ENCODE measurements around the gene TMEM202. TPM values are rescaled to one million over a fixed set of nuclear protein-coding genes. Genes with fewer than 3 reads are reported as not detected.
"Not testable (repeated sequence)": the region's sequence is repeated elsewhere in the genome, so short reads cannot be mapped to it uniquely, and the experiment has no call there.

The TMEM202 gene
- total RNA-seq, 5 donors from 2014 or later (not counting 1 experiment from before 2014, with no cell fraction given): not detected

DNA sequence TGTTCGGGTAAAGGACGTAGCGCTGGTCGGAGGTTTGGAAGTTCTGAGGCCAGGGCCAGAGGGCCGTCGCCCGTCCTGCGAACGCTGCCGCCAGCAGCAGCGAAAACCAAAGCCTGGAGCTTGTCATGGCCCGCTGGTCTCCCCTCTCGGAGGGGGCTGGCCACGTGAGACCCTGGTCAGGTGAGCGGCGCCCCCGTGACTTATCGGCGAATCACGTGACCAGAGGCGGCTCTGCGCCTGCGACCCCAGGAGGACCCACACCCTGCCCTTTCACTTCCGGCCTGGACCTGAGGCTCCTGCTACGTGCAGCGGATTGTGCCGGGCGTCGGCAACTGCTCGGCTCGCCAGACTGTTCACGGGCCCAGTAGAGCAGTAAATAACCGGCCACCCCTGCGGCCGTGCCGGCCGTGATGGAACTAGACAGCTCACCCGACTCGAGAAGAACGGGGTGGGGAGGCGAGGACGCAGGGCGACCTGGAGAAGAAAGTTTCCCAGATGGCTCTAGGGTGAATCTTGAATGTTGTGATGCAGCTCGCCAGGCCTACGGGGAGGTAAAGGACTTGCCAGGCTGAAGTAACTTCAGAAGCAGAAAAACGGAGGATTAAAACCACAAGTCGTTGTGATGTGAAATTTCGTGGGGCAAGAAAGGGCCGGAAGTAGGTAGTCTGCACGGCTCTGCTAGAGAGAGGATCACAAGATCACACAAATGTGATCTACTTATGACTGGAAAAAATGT, 22.1 kb upstream of the TMEM202 start, which contains the start of gene HEXA:
HEXA (minus strand) TSS at position 169 of the 736 bp plus-strand sequence; CDS start at position 127, 42 bp downstream.
- Mint-ChIP-seq H3K9me3 (no peaks in the 10 kb centered on the region), H3K36me3 (peaks cover 8% of the 10 kb centered on the region)
- peak; percentile 84 to 85 (median 84) for ATAC-seq (replicated peaks in 1 of 4)

DNA sequence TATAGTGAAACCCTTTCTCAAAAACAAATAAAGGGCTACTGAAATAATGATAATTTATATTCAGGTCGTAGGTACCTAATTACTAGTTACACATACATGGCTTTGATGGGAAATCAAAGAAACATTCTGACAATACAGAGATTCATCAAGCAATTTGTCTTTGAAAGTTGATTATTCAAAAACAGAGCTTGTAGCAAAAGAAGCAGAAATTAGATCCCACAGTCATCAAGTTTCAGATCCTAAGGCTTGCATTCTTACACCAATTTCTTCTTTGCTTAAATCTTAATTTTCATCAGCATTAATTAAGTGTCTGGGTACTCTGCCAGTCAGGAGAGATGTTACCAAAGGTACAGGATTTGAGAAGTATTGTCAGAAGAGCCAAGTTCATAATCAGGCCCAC, 20.8 kb upstream of the TMEM202 start:
- H3K36me3 Mint-ChIP-seq: peaks cover 6% of the 10 kb centered on the region
- Histone ChIP-seq H3K27me3 (replicated peaks in 1 of 2; ENCODE audit: control insufficient read depth in 2 of 2, extremely low read depth in 1 of 2, insufficient read depth in 2 of 2, low read length in 1 of 2) (no peaks in the 10 kb centered on the region), H3K9me3 (no peaks in the 10 kb centered on the region), H3K4me3 (ENCODE audit: control insufficient read depth in 1 of 2, extremely low read depth in 1 of 2, low read length in 1 of 2) (no peak overlapping the region), H3K27ac (ENCODE audit: low read length) (peak overlapping the region; percentile 77), H3K4me1 (ENCODE audit: control insufficient read depth in 1 of 2, extremely low read depth in 1 of 2, insufficient read depth in 2 of 2, low read length in 2 of 2) (peaks cover 15 to 20% of the 10 kb centered on the region in 2 experiments), H3K36me3 (ENCODE audit: control insufficient read depth in 2 of 2, extremely low read depth in 1 of 2, insufficient read depth in 1 of 2, low read length in 1 of 2) (no peaks in the 10 kb centered on the region)
- H3K4me3 Mint-ChIP-seq: no peak overlapping the region
- peak overlapping the region; percentile 65 to 76 for H3K27ac Mint-ChIP-seq
- ATAC-seq (replicated peaks in 1 of 4) (no peak), DNase-seq (no peak)
- peaks cover 48 to 59% (median 56%) of the 10 kb centered on the region in 3 donors for H3K4me1 Mint-ChIP-seq
- ChIA-PET CTCF (interaction anchor here in 1 of 2 donors (0.6 kb wide), 1 partner anchor 103 kb away, joined by 12 read pairs; no protein-coding TSS in a partner anchor), POLR2A (no interaction called here)
- no CpG with 5 or more reads among the region's 1 CpG for WGBS (ENCODE audit: insufficient coverage)
- no peaks in the 10 kb centered on the region for H3K9me3 Mint-ChIP-seq
- no peaks in the 10 kb centered on the region for H3K27me3 Mint-ChIP-seq

More for the DNA sequence above, 22.1 kb upstream of the TMEM202 start, which contains the start of gene HEXA:
- Mint-ChIP-seq H3K4me1 (peaks cover 56 to 67% (median 62%) of the 10 kb centered on the region in 3 donors), H3K27me3 (no peaks in the 10 kb centered on the region), H3K4me3 (peak within 1 kb of the TSS; percentile 91 to 99 (median 96)), H3K27ac (peak within 1 kb of the TSS; percentile 97 to 99)
- Histone ChIP-seq H3K36me3 (ENCODE audit: control insufficient read depth in 2 of 2, extremely low read depth in 1 of 2, insufficient read depth in 1 of 2, low read length in 1 of 2) (peaks cover 2% of the 10 kb centered on the region in 2 donors), H3K9me3 (no peaks in the 10 kb centered on the region), H3K4me3 (ENCODE audit: control insufficient read depth in 1 of 2, extremely low read depth in 1 of 2, low read length in 1 of 2) (peak within 1 kb of the TSS; percentile 73 to 90), H3K27ac (ENCODE audit: low read length) (peak within 1 kb of the TSS; percentile 77), H3K27me3 (replicated peaks in 1 of 2; ENCODE audit: control insufficient read depth in 2 of 2, extremely low read depth in 1 of 2, insufficient read depth in 2 of 2, low read length in 1 of 2) (no peaks in the 10 kb centered on the region), H3K4me1 (ENCODE audit: control insufficient read depth in 1 of 2, extremely low read depth in 1 of 2, insufficient read depth in 2 of 2, low read length in 2 of 2) (peaks cover 15 to 20% of the 10 kb centered on the region in 2 experiments)
- DNase-seq: peak; percentile 82 to 98 (median 95)
- WGBS (ENCODE audit: insufficient coverage): under 1% methylated on average over 48 of the region's 50 CpGs
- ChIA-PET CTCF (interaction anchor here in 1 of 2 donors (0.6 to 1.3 kb wide), 3 partner anchors 62 to 359 kb away, joined by 3 to 5 read pairs (median 3); no protein-coding TSS in a partner anchor), POLR2A (interaction anchor here (0.7 to 1.9 kb wide), 3 partner anchors 88 to 97 kb away, joined by 3 to 4 read pairs (median 4); no protein-coding TSS in a partner anchor)

DNA sequence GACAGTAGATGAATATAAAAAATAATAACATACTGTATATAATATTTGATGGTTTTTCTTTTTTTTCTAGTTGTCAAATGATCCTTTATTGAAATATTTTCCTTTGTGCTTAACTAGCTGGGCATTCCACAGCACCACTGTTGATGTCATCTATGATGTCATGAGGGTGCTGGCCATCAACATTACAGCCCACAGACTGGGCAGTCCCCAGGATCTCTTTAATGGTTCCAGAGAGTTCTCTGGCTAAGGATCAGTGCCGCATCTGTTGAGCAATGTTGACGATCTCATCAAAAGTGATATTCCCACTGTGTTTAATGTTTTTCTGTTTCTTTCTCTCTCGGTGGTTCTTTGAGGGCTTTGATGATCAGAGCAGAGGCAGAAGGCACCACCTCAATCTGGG, 19.0 kb upstream of the TMEM202 start:
- H3K27me3 Mint-ChIP-seq: not testable (repeated sequence)

DNA sequence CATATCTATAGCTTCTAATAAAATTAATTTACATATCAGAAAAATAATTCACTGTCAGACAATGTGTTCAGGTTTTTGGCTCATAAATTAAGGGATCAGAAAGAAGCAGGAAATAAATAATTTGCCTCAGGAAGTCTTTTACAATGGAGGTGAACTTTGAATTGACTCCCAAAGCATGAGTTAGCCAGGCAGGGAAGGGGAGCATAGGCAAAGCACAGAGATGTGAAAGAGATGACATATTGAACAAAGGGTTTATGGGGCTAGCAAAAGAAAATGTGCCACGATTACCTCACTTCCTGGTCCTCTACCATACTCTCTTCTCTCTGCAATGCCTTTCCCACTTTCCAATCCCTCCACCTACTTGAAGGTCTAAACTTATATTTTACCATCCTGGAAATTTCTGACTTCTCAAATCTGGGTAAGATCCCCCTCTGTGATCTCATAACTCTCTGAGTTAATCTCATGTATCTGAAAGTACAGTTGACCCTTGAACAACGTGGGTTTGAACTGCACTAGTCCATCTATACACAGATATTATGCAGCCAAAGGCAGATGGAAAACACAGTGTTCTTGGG, 18.2 kb upstream of the TMEM202 start:
- Histone ChIP-seq H3K9me3 (no peaks in the 10 kb centered on the region), H3K27me3 (replicated peaks in 1 of 2; ENCODE audit: control insufficient read depth in 2 of 2, extremely low read depth in 1 of 2, insufficient read depth in 2 of 2, low read length in 1 of 2) (no peaks in the 10 kb centered on the region), H3K4me3 (ENCODE audit: control insufficient read depth in 1 of 2, extremely low read depth in 1 of 2, low read length in 1 of 2) (no peak overlapping the region), H3K27ac (ENCODE audit: low read length) (no peak overlapping the region), H3K4me1 (ENCODE audit: control insufficient read depth in 1 of 2, extremely low read depth in 1 of 2, insufficient read depth in 2 of 2, low read length in 2 of 2) (peaks cover 12 to 16% of the 10 kb centered on the region in 2 experiments), H3K36me3 (ENCODE audit: control insufficient read depth in 2 of 2, extremely low read depth in 1 of 2, insufficient read depth in 1 of 2, low read length in 1 of 2) (no peaks in the 10 kb centered on the region)
- WGBS (ENCODE audit: insufficient coverage): 80% methylated on average over 1 of the region's 2 CpGs
- peaks cover 22 to 34% (median 30%) of the 10 kb centered on the region in 3 donors for H3K4me1 Mint-ChIP-seq
- H3K27me3 Mint-ChIP-seq: peaks cover 0 to 4% of the 10 kb centered on the region in 2 donors
- H3K9me3 Mint-ChIP-seq: no peaks in the 10 kb centered on the region
- DNase-seq (no peak), ATAC-seq (replicated peaks in 1 of 4) (no peak)
- POLR2A ChIA-PET: interaction anchor here in 1 of 2 donors (0.6 kb wide), 1 partner anchor 13 kb away, joined by 3 read pairs; no protein-coding TSS in a partner anchor
- CTCF ChIA-PET: no interaction called here
- H3K4me3 Mint-ChIP-seq: no peak overlapping the region
- no peaks in the 10 kb centered on the region for H3K36me3 Mint-ChIP-seq
- peak overlapping the region; percentile 16 to 34 for H3K27ac Mint-ChIP-seq

More for the DNA sequence above, 19.0 kb upstream of the TMEM202 start:
- H3K27ac ChIP-seq (ENCODE audit: low read length); H3K36me3 ChIP-seq (ENCODE audit: control insufficient read depth in 2 of 2, extremely low read depth in 1 of 2, insufficient read depth in 1 of 2, low read length in 1 of 2); H3K27me3 ChIP-seq (replicated peaks in 1 of 2; ENCODE audit: control insufficient read depth in 2 of 2, extremely low read depth in 1 of 2, insufficient read depth in 2 of 2, low read length in 1 of 2); DNase-seq; H3K9me3 Mint-ChIP-seq; H3K9me3 ChIP-seq; ATAC-seq (replicated peaks in 1 of 4); H3K27ac Mint-ChIP-seq; H3K36me3 Mint-ChIP-seq; H3K4me3 Mint-ChIP-seq; H3K4me3 ChIP-seq (ENCODE audit: control insufficient read depth in 1 of 2, extremely low read depth in 1 of 2, low read length in 1 of 2); CTCF ChIA-PET: not testable (repeated sequence)
- WGBS (ENCODE audit: insufficient coverage): no CpG with 5 or more reads among the region's 3 CpGs
- POLR2A ChIA-PET: interaction anchor here in 1 of 2 donors (0.6 kb wide), 1 partner anchor 12 kb away, joined by 3 read pairs; no protein-coding TSS in a partner anchor
- peaks cover 13 to 20% of the 10 kb centered on the region in 2 experiments for H3K4me1 ChIP-seq (ENCODE audit: control insufficient read depth in 1 of 2, extremely low read depth in 1 of 2, insufficient read depth in 2 of 2, low read length in 2 of 2)
- H3K4me1 Mint-ChIP-seq: peaks cover 30 to 42% (median 39%) of the 10 kb centered on the region in 3 donors

DNA sequence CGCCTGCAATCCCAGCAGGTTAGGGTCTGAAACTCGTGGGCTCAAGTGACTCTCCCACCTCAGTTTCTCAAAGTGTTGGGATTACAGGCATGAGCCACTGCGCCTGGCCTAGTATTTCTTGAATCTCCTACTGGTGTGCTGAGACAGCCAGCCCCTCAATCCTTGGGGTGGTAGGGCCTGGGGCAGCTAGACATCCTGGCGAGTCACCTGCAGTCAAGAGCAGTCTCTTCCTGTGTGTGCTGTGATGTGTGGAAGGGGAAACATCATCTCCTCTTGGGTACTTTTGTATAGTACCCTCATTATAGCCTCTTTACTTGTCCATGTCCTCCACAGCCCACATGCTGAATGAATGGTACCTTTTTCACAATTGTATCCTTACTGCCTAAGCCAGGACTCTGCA, 17.4 kb upstream of the TMEM202 start:
- H3K27ac Mint-ChIP-seq: no peak overlapping the region
- ATAC-seq (replicated peaks in 1 of 4): no peak

DNA sequence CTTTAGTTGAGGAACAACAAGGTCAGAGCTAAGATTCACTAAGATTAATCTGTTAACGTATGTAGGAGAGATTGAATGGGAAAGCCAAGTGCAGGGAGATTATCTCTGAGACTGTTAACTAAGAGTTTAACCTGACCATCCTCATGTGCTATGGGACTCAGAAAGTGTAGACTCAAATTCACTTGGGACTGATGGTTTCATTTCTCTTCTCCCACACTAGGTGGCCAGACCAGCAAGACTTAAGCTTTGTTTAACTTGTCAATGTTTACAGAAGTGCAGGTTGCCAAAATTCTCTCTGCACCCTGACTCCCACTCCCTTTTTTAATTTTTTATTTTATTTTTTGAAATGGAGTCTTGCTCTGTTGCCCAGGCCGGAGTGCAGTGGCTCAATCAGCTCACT, 16.0 kb upstream of the TMEM202 start:
- Mint-ChIP-seq H3K27ac (no peak overlapping the region), H3K36me3 (no peaks in the 10 kb centered on the region), H3K27me3 (peaks cover 5 to 8% of the 10 kb centered on the region in 2 donors), H3K9me3 (no peaks in the 10 kb centered on the region), H3K4me3 (no peak overlapping the region), H3K4me1 (peaks cover 5 to 14% (median 9%) of the 10 kb centered on the region in 3 donors)
- DNase-seq: no peak
- POLR2A ChIA-PET: no interaction called here
- peaks cover 0 to 2% of the 10 kb centered on the region in 2 experiments for H3K27me3 ChIP-seq (replicated peaks in 1 of 2; ENCODE audit: control insufficient read depth in 2 of 2, extremely low read depth in 1 of 2, insufficient read depth in 2 of 2, low read length in 1 of 2)
- no peaks in the 10 kb centered on the region for H3K36me3 ChIP-seq (ENCODE audit: control insufficient read depth in 2 of 2, extremely low read depth in 1 of 2, insufficient read depth in 1 of 2, low read length in 1 of 2)
- peaks cover 0 to under 1% of the 10 kb centered on the region in 2 experiments for H3K4me1 ChIP-seq (ENCODE audit: control insufficient read depth in 1 of 2, extremely low read depth in 1 of 2, insufficient read depth in 2 of 2, low read length in 2 of 2)
- no CpG with 5 or more reads among the region's 2 CpGs for WGBS (ENCODE audit: insufficient coverage)
- no peak for ATAC-seq (replicated peaks in 1 of 4)
- H3K4me3 ChIP-seq (ENCODE audit: control insufficient read depth in 1 of 2, extremely low read depth in 1 of 2, low read length in 1 of 2): no peak overlapping the region
- CTCF ChIA-PET: no interaction called here
- H3K9me3 ChIP-seq: no peaks in the 10 kb centered on the region
- H3K27ac ChIP-seq (ENCODE audit: low read length): no peak overlapping the region

More for the DNA sequence above, 17.4 kb upstream of the TMEM202 start:
- Mint-ChIP-seq H3K27me3 (peaks cover 5 to 7% of the 10 kb centered on the region in 2 donors), H3K36me3 (no peaks in the 10 kb centered on the region), H3K4me3 (no peak overlapping the region), H3K4me1 (peaks cover 14 to 26% (median 22%) of the 10 kb centered on the region in 3 donors), H3K9me3 (no peaks in the 10 kb centered on the region)
- POLR2A ChIA-PET: interaction anchor here in 1 of 2 donors (0.6 kb wide), 1 partner anchor 15 kb away, joined by 3 read pairs; no protein-coding TSS in a partner anchor
- CTCF ChIA-PET: no interaction called here
- Histone ChIP-seq H3K9me3 (no peaks in the 10 kb centered on the region), H3K36me3 (ENCODE audit: control insufficient read depth in 2 of 2, extremely low read depth in 1 of 2, insufficient read depth in 1 of 2, low read length in 1 of 2) (no peaks in the 10 kb centered on the region), H3K27ac (ENCODE audit: low read length) (no peak overlapping the region), H3K27me3 (replicated peaks in 1 of 2; ENCODE audit: control insufficient read depth in 2 of 2, extremely low read depth in 1 of 2, insufficient read depth in 2 of 2, low read length in 1 of 2) (peaks cover 0 to 2% of the 10 kb centered on the region in 2 experiments), H3K4me1 (ENCODE audit: control insufficient read depth in 1 of 2, extremely low read depth in 1 of 2, insufficient read depth in 2 of 2, low read length in 2 of 2) (peaks cover 8% of the 10 kb centered on the region in 2 experiments), H3K4me3 (ENCODE audit: control insufficient read depth in 1 of 2, extremely low read depth in 1 of 2, low read length in 1 of 2) (no peak overlapping the region)
- DNase-seq: no peak
- 61% methylated on average over 3 of the region's 4 CpGs for WGBS (ENCODE audit: insufficient coverage)
